ENCODE measurements around the gene DNAAF1. TPM values are rescaled to one million over a fixed set of nuclear protein-coding genes. Genes with fewer than 3 reads are reported as not detected.

The DNAAF1 gene
- total RNA-seq, 1 donor from 2014 or later, result not detected

DNA sequence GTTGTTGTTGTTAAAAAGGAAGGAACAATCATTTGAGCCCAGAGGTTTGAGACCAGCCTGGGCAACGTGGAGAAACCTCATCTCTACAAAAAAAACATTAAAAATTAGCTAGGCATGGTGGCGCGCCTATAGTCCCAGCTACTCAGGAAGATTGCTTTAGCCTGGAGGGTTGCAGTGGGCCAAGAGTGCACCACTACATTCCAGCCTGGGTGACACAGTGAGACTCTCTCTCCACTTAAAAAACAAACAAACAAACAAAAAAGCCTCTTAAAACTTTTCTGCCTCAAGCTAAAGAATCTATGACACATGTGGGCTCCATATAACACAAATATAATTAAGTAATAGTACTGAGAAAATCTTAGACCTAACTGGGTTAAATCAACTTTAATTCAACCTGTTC, 40.9 kb upstream of the DNAAF1 start:
- Mint-ChIP-seq H3K27ac (no peak overlapping the region), H3K9me3 (no peaks in the 10 kb centered on the region), H3K27me3 (no peaks in the 10 kb centered on the region), H3K4me1 (peaks cover 26% of the 10 kb centered on the region), H3K36me3 (ENCODE audit: low read depth) (peaks cover 49% of the 10 kb centered on the region), H3K4me3 (no peak overlapping the region)
- intact Hi-C loops (cut with micrococcal nuclease), result no loop called here
- no peak for DNase-seq
- ChIA-PET CTCF (no interaction called here), POLR2A (no interaction called here)
- no peak for ATAC-seq (ENCODE audit: low read depth)
- no peak for TF ChIP-seq CTCF (IDR thresholded peaks at IDR 0.05)

- Mint-ChIP-seq H3K9me3 (no peaks in the 10 kb centered on the region), H3K27me3 (no peaks in the 10 kb centered on the region), H3K27ac (no peak overlapping the region), H3K4me3 (no peak overlapping the region), H3K36me3 (ENCODE audit: low read depth) (peaks cover 51% of the 10 kb centered on the region), H3K4me1 (peaks cover 28% of the 10 kb centered on the region)
- no peak for ATAC-seq (ENCODE audit: low read depth)
- POLR2A ChIA-PET, result interaction anchor here (1.6 kb wide), 1 partner anchor 12 kb away, joined by 8 read pairs; the partner anchor contains the start of gene MBTPS1
- DNase-seq, result no peak
- CTCF ChIA-PET, result interaction anchor here (0.8 kb wide), 1 partner anchor 81 kb away, joined by 3 read pairs; the partner anchor contains the start of gene TAF1C
- no peak for TF ChIP-seq CTCF (IDR thresholded peaks at IDR 0.05)
- intact Hi-C loops (cut with micrococcal nuclease), result no loop called here
Measured at GRCh38 chr16:84105301-84105815, 39.8 kb upstream of the DNAAF1 start.

- CTCF ChIA-PET, result interaction anchor here (0.8 to 1.0 kb wide), 2 partner anchors 22 to 81 kb away, joined by 3 read pairs; partner anchors contain the start of gene TAF1C
- Mint-ChIP-seq H3K4me1 (peaks cover 35% of the 10 kb centered on the region), H3K9me3 (no peaks in the 10 kb centered on the region), H3K4me3 (no peak overlapping the region), H3K27me3 (no peaks in the 10 kb centered on the region), H3K36me3 (ENCODE audit: low read depth) (peaks cover 53% of the 10 kb centered on the region), H3K27ac (no peak overlapping the region)
- POLR2A ChIA-PET, result interaction anchor here (1.6 kb wide), 1 partner anchor 11 kb away, joined by 8 read pairs; the partner anchor contains the start of gene MBTPS1
- TF ChIP-seq CTCF (IDR thresholded peaks at IDR 0.05), result no peak
- no peak for DNase-seq
- ATAC-seq (ENCODE audit: low read depth), result no peak
- intact Hi-C loops (cut with micrococcal nuclease), result no loop called here
Measured at GRCh38 chr16:84105948-84106740, 39.0 kb upstream of the DNAAF1 start.

DNA sequence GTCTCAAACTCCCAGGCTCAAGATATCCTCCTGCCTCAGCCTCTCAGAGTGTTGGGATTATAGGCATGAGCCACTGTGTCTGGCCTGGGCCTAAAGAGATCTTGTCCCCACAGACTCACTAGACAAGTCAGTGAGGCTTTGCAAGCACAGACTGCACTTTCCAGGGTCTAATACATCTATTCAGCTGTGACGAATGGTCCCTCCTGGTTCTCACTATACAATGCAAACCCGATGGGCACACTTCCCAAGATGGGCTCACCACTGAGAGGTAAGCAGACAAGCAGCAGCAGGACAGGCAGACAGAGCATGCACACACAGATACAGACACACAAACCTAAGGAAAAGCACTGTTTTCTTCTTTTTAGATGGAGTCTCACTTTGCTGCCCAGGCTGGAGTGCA, 37.2 kb upstream of the DNAAF1 start:
- peaks cover 44% of the 10 kb centered on the region for H3K36me3 Mint-ChIP-seq (ENCODE audit: low read depth)
- intact Hi-C loops (cut with micrococcal nuclease), result no loop called here
- no peaks in the 10 kb centered on the region for H3K9me3 Mint-ChIP-seq
- no peak for ATAC-seq (ENCODE audit: low read depth)
- H3K27ac Mint-ChIP-seq, result no peak overlapping the region
- H3K4me3 Mint-ChIP-seq, result no peak overlapping the region
- H3K27me3 Mint-ChIP-seq, result no peaks in the 10 kb centered on the region
- peaks cover 34% of the 10 kb centered on the region for H3K4me1 Mint-ChIP-seq
- ChIA-PET POLR2A (interaction anchor here (1.4 kb wide), 1 partner anchor 9 kb away, joined by 4 read pairs; the partner anchor contains the start of gene MBTPS1), CTCF (no interaction called here)
- no peak for DNase-seq
- no peak for TF ChIP-seq CTCF (IDR thresholded peaks at IDR 0.05)

GRCh38 chr16:84109598-84110335, 35.3 kb upstream of the DNAAF1 start:
- CTCF ChIA-PET, result no interaction called here
- H3K4me1 Mint-ChIP-seq, result peaks cover 36% of the 10 kb centered on the region
- TF ChIP-seq CTCF (IDR thresholded peaks at IDR 0.05), result no peak
- POLR2A ChIA-PET, result no interaction called here
- no peak for ATAC-seq (ENCODE audit: low read depth)
- no peak overlapping the region for H3K4me3 Mint-ChIP-seq
- no peak overlapping the region for H3K27ac Mint-ChIP-seq
- no peaks in the 10 kb centered on the region for H3K9me3 Mint-ChIP-seq
- no peak for DNase-seq
- H3K36me3 Mint-ChIP-seq (ENCODE audit: low read depth), result peaks cover 44% of the 10 kb centered on the region
- intact Hi-C loops (cut with micrococcal nuclease), result no loop called here
- no peaks in the 10 kb centered on the region for H3K27me3 Mint-ChIP-seq
